Tibial nerve (tissue), 4 donors: Measurements from ENCODE around the gene APRT.

ENCODE experiments used
- EP300 ChIP-seq, 2 donors: sonication (generic); formaldehyde crosslinking; IDR thresholded peaks; one replicate each; pipeline ENCODE4 v1.6.1; 2017; ENCODE audit warnings: antibody characterized with exemption in 2 of 2, mild to moderate bottlenecking in 1 of 2
- POLR2A ChIP-seq, 2 donors: fragments of 450-650 bp; IDR thresholded peaks; one replicate each; pipeline ENCODE4 v1.6.1; 2017; ENCODE audit warnings: antibody characterized with exemption in 2 of 2, mild to moderate bottlenecking in 2 of 2, moderate library complexity in 2 of 2
- TF ChIP-seq, protein P1 (sequence below), 5 experiments: fragments of 200-600 bp in 3 of 5; fragments of 450-650 bp in 2 of 5; sonication (generic) in 3 of 5; IDR thresholded peaks; one replicate each; pipeline ENCODE4 v1.5.1; 2016 to 2019; ENCODE audit warnings: antibody characterized with exemption in 5 of 5, mild to moderate bottlenecking in 3 of 5, moderate library complexity in 2 of 5

DNA sequence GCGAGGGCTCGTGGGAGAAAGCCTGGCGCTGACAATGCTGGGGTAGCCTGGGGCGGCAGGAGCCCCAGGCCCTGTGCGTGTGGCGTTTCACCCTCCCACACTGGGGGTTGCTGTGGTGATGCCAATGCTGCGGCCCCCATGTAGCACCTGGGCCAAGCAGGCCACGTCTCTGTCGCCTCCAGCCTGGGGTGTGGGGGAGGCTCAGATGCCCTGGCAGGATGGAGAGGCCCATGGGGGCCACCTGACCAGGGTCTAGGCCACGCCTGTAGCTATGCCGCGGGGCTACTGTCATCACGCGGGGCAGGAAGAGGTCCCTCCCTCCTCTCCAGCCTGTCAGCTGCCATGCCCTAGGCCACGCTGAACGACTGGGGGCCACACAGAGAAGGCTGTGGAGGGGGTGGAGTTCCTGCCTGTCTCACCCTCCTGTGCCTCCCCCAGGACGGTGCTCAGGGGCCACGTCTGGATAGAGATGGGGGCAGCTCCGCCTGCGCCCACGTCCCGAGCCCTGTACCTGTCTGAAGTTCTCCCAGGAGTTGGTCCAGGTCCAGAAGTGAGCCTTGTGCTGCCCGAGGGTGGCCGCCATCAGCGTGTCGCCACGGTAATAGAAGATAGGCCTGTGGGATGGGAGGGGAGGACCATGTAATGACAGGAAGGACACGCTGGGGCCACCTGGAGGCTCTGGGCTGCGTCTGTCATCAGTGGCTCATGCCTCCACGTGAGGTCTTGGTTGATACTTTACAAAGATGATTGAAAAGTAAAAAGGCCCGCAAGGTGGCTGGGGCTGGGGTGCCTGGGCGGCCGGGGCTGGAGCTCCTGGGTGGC is 12.7 kb upstream of the APRT start:
- TF ChIP-seq, protein P1, sequence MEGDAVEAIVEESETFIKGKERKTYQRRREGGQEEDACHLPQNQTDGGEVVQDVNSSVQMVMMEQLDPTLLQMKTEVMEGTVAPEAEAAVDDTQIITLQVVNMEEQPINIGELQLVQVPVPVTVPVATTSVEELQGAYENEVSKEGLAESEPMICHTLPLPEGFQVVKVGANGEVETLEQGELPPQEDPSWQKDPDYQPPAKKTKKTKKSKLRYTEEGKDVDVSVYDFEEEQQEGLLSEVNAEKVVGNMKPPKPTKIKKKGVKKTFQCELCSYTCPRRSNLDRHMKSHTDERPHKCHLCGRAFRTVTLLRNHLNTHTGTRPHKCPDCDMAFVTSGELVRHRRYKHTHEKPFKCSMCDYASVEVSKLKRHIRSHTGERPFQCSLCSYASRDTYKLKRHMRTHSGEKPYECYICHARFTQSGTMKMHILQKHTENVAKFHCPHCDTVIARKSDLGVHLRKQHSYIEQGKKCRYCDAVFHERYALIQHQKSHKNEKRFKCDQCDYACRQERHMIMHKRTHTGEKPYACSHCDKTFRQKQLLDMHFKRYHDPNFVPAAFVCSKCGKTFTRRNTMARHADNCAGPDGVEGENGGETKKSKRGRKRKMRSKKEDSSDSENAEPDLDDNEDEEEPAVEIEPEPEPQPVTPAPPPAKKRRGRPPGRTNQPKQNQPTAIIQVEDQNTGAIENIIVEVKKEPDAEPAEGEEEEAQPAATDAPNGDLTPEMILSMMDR (IDR thresholded peaks at IDR 0.05): no peak
- no peak for TF ChIP-seq POLR2A (IDR thresholded peaks at IDR 0.05)
- no peak for TF ChIP-seq EP300 (IDR thresholded peaks at IDR 0.05)
